Ovary (tissue), 9 donors: ENCODE results near the gene MSX2. TPM values are rescaled to one million over a fixed set of nuclear protein-coding genes. Genes with fewer than 3 reads are reported as not detected.

Experiments
- DNase-seq, 5 donors: peaks; one replicate each; pipeline ENCODE4 v3.0.0-alpha.2; 2019 to 2020
- H3K27ac ChIP-seq, 2 donors: fragments of 200-600 bp; one replicate each; pipeline versions ENCODE4 v1.5.1 to v1.8.0; 2019 to 2022
- H3K27me3 ChIP-seq: fragments of 200-600 bp; one replicate; pipeline ENCODE4 v1.8.0; 2022
- H3K36me3 ChIP-seq: fragments of 200-600 bp; sonication (generic); one replicate; pipeline ENCODE4 v1.5.1; 2019
- H3K4me1 ChIP-seq: one replicate; pipeline ENCODE4 v1.8.1; 2013; ENCODE audit warnings: mild to moderate bottlenecking, moderate library complexity; ENCODE audit not compliant: insufficient read depth
- H3K4me3 ChIP-seq: fragments of 200-600 bp; sonication (generic); one replicate; pipeline ENCODE4 v1.5.1; 2017
- H3K9me3 ChIP-seq, 2 donors: fragments of 200-600 bp in 1 of 2; sonication (generic) in 1 of 2; one replicate each; pipeline versions ENCODE4 v1.5.1 to v1.8.1; 2013 to 2019; ENCODE audit warnings: mild to moderate bottlenecking in 1 of 2, moderate library complexity in 1 of 2
- EP300 ChIP-seq: sonication (generic); formaldehyde crosslinking; IDR thresholded peaks from one replicate; pipeline ENCODE4 v1.6.1; 2017; ENCODE audit warnings: antibody characterized with exemption
- POLR2A ChIP-seq: fragments of 450-650 bp; IDR thresholded peaks from one replicate; pipeline ENCODE4 v1.6.1; 2017; ENCODE audit warnings: antibody characterized with exemption, mild to moderate bottlenecking, moderate library complexity
- WGBS, 3 donors: extraction: QIAGEN DNeasy Blood & Tissue Kit in 1 of 3; methylation state at CpG; one replicate each; pipeline versions ENCODE4 v1.1.5 to v1.1.7; 2013 to 2017; 5-methylcytosine and 5-hydroxymethylcytosine counted together
- intact Hi-C, 4 donors: fragments of 100-400 bp; cut with DNase I; formaldehyde crosslinking; loops; one replicate each; pipeline versions ENCODE4 v1.11.0 to v1.15.1; 2022 to 2023
- polyA plus RNA-seq, 2 donors: library from polyadenylated mRNA; stranded (reverse); fragments of 200-250 nt in 1 of 2; fragments of 350-450 nt in 1 of 2; fragmentation: Illumina TruSeq in 1 of 2; extraction: RNeasy Lipid Tissue Mini Kit (QIAGEN cat#74804) in 1 of 2; gene quantifications; one replicate each; pipeline ENCODE4 v1.2.3, GENCODE V29; 2013 to 2014
- total RNA-seq, 7 donors: library from RNA; depleted of rRNA in 2 of 7; stranded (reverse); fragments of >200 nt in 2 of 7; fragmentation: NEBNext Ultra II Directional in 3 of 7; extraction: Animal tissue kit (Norgen Biotek cat#: 25700) in 3 of 7; gene quantifications; one replicate each; pipeline versions ENCODE4 v1.1.0 to v1.2.4, GENCODE V29; 2016 to 2023
- TF ChIP-seq, protein P1 (sequence below), 3 donors: fragments of 450-650 bp in 2 of 3; fragments of 200-600 bp in 1 of 3; IDR thresholded peaks; one replicate each; pipeline versions ENCODE4 v1.5.1 to v1.8.0; 2016 to 2022; ENCODE audit warnings: antibody characterized with exemption in 3 of 3, mild to moderate bottlenecking in 1 of 3
- donor health status: DM: no; HTN: no; CAD: no; lungs with moderate emphysema.
- donor health status: DM: no; HTN: no; CAD: no.
- donor health status: Bipolar disorder and iron deficiency.
- donor health status: DM: yes; HTN: yes; CAD: no.
- donor health status: DM: no; HTN: no; CAD: no.
- donor health status: DM: yes; HTN: yes; CAD: no.

The MSX2 gene
- total and polyA plus RNA-seq, 9 donors: 0.24 to 0.83 (median 0.47) TPM; not detected in 3

DNA sequence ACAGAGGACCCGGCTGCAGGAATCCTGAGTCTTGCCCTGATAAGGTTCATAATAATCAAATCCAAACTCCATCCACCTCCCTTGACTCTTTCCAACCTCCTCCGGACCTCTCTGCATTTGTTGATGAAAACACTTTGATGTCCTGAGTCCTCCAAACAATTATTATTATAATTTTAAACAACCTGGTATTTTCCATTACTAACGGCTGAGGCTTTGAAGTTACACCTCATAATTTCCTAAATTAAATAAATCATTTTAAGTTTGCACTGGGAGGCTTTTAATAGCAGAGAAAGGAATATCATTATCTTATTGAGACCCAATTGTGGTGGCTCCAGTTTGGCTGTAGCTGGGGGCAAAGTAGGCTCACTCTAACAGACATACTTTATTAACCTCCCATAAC is 9.5 kb downstream of the MSX2 start:
- DNase-seq: no peak
- intact Hi-C loops: no loop called here
- 23 to 29% (median 28%) methylated on average over 3 of the region's 3 CpGs for WGBS, 3 donors
- no peaks in the 10 kb centered on the region for H3K4me1 ChIP-seq
- H3K36me3 ChIP-seq: no peaks in the 10 kb centered on the region
- no peaks in the 10 kb centered on the region for H3K9me3 ChIP-seq
- H3K4me3 ChIP-seq: no peak overlapping the region
- H3K27me3 ChIP-seq: no peaks in the 10 kb centered on the region
- TF ChIP-seq, protein P1, sequence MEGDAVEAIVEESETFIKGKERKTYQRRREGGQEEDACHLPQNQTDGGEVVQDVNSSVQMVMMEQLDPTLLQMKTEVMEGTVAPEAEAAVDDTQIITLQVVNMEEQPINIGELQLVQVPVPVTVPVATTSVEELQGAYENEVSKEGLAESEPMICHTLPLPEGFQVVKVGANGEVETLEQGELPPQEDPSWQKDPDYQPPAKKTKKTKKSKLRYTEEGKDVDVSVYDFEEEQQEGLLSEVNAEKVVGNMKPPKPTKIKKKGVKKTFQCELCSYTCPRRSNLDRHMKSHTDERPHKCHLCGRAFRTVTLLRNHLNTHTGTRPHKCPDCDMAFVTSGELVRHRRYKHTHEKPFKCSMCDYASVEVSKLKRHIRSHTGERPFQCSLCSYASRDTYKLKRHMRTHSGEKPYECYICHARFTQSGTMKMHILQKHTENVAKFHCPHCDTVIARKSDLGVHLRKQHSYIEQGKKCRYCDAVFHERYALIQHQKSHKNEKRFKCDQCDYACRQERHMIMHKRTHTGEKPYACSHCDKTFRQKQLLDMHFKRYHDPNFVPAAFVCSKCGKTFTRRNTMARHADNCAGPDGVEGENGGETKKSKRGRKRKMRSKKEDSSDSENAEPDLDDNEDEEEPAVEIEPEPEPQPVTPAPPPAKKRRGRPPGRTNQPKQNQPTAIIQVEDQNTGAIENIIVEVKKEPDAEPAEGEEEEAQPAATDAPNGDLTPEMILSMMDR (IDR thresholded peaks at IDR 0.05): no peak
- TF ChIP-seq EP300 (no peak), POLR2A (no peak)
- H3K27ac ChIP-seq: no peak overlapping the region

DNA sequence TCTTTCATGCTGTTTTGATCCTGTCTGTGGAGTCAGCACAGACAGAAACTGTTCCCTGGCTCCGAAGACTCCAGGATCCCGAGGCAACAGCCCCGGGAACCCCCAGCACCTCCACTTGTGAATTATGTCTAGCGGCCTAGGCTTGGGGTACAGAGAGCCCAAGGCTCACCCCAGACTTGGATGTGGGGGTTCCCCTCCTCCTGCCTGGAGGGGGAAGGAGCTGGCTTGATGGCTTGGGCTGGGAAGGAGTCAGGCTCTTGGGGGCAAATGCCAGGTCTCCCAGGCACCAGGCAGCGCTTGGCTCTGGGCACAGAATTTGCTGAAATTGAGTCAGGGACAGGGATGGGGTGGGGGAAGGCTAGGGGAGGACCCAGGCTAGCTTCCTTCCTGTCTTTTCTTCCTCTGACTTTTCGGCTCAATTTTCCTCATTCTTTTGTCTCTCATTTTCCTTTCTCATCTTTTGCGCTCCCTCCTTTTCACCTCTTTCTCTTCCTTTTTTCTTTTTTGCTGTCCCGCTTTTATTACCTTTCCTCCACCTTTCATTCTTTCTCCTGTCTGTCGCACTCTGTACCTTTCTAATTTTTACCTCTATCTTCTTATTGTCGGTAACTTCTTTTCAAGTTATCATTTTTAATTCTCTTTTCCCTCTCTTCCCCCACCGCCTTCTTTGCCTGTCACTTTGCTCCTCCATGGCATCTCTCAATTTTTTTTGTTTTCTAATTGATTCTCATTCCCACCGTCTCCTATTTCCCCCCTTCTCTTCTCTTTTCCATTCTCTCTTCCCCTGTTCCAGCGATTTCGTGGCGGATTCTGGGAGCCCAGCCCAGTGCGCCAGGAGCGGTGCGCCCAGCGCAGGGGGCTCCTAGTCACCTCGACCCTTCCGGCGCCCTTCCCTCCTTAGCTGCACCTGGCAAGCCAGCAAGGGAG is 10.5 kb downstream of the MSX2 start:
- Histone ChIP-seq H3K36me3 (no peaks in the 10 kb centered on the region), H3K27ac (no peak overlapping the region), H3K4me3 (no peak overlapping the region), H3K27me3 (no peaks in the 10 kb centered on the region), H3K9me3 (no peaks in the 10 kb centered on the region), H3K4me1 (no peaks in the 10 kb centered on the region)
- intact Hi-C loops: no loop called here
- 10 to 11% (median 10%) methylated on average over 22 of the region's 22 CpGs for WGBS, 3 donors
- no peak for TF ChIP-seq EP300
- TF ChIP-seq, protein P1 (IDR thresholded peaks at IDR 0.05): no peak
- no peak for TF ChIP-seq POLR2A
- DNase-seq: no peak

DNA sequence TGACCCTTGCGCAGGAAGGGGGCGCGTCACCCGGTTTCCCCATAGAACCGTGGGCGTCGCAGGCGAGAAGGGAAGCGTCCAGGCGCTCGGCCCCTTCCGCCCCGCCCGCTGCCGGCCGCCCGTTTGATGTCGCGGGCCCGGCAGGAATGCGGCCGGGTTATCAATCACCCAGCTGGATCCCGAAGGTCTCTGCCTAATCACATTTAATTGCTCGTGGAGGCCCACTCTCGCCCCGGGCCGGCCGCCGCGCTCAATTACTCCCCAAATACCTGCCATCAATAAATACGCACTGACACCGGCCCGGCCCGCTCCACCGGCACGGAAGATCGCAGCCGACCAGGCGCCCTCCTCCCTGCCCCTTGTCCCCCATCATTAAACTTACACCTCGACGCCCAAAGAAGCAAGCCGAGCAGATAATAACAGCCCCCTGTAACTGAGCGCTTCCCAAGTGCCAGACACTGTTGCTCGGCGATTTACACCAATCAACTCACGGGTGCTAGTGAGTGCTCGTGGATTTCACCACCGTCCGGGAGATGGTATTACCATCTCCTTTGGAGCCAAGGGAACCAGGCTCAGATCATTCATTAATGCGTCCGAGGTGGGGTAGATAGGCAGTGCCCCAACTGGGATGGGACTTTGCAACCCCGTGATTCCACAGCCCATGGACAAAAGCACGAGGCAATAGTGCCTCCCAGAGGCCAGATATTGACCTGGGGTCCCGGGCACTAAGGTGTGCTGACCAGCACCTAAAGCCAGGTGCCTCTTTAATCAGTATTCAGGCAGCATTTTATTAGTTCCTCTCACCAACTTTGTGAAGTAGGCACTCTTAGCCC is 11.3 kb downstream of the MSX2 start:
- H3K9me3 ChIP-seq: no peaks in the 10 kb centered on the region
- intact Hi-C loops: no loop called here
- H3K4me3 ChIP-seq: no peak overlapping the region
- H3K36me3 ChIP-seq: no peaks in the 10 kb centered on the region
- no peak overlapping the region for H3K27ac ChIP-seq
- WGBS, 3 donors: 1 to 2% (median 1%) methylated on average over 54 of the region's 54 CpGs
- TF ChIP-seq, protein P1 (IDR thresholded peaks at IDR 0.05): no peak
- no peak for TF ChIP-seq POLR2A
- no peak for TF ChIP-seq EP300
- no peak for DNase-seq
- H3K4me1 ChIP-seq: no peaks in the 10 kb centered on the region
- H3K27me3 ChIP-seq: no peaks in the 10 kb centered on the region

DNA sequence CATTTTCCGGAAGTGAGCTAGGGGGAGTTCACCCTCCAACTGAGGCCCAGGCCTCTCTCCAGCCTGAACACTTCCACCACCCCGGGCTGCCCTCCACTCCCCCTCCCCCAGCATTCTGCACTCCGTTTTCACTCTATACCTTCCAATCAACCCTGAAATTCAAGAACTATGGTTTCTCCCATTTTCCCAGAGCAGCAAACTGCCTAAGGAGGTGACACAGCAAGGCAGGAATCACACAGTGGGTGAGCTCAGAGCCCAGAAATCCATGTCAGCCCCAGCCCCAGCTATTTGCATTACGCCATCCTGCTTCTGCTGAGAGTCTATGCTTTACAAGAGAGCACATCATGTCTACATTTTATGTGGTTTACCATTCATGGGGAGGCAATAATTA is 11.9 kb downstream of the MSX2 start:
- no peaks in the 10 kb centered on the region for H3K27me3 ChIP-seq
- no peaks in the 10 kb centered on the region for H3K4me1 ChIP-seq
- no peak overlapping the region for H3K27ac ChIP-seq
- WGBS, 3 donors: 28 to 33% (median 29%) methylated on average over 4 of the region's 4 CpGs
- TF ChIP-seq, protein P1 (IDR thresholded peaks at IDR 0.05): no peak
- no peak for TF ChIP-seq POLR2A
- no peak for TF ChIP-seq EP300
- no peaks in the 10 kb centered on the region for H3K9me3 ChIP-seq
- DNase-seq: no peak
- no peak overlapping the region for H3K4me3 ChIP-seq
- intact Hi-C loops: no loop called here
- H3K36me3 ChIP-seq: no peaks in the 10 kb centered on the region
